Measurements from ENCODE around the gene TMEM167A. TPM values are rescaled to one million over a fixed set of nuclear protein-coding genes. Genes with fewer than 3 reads are reported as not detected.

Gene TMEM167A, protein sequence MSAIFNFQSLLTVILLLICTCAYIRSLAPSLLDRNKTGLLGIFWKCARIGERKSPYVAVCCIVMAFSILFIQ
- total RNA-seq, result 71.7 and 76.2 TPM in 2 replicates

DNA sequence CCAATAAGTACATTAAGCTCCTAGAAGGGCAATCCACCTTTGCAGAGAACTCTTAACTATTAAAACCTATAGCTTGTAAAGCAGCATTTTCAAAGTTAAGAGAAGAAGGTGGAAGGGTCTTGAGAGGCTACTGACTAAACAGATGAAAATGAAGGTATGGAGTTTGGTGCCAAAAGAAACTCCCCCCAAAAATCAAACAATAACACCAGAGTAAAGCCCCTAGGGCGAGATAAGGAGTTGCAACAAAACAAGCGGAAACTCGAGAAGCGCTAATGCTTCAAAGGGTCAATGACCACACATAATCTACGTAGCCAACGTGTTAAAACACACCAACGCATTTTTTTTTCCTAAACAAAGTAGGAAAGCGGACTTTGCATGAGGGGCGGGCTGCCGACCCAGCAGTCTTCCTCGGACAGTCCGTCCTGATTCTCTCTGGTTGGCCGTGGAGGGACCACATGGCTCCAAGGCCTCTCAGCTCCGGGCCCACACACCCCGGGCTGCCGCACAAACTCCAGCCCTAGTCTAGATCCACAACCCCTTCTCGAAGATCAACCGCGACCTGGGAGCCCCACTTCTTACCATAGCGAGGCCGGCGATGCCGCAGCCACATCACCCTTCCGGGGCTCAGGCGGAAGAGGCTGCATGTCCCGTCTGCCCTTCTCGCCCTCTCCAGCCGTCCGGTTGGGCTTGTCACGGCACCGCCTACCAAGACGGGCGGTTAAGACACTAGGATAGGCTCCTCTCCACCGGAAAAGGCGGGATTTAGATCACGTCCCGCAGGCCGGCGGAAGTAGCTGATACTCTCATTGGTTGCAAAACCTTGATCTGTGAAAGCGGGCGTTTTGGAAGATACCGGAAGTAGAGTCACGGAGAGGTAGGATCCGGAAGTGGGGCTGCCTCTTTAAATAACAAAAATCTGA lies at the start of gene TMEM167A, which contains the start of gene XRCC4:
TSS of gene TMEM167A (minus strand) at position 653 of the 920 bp plus-strand sequence. CDS start at position 582, 71 bp downstream.
TSS of gene XRCC4 (plus strand) at position 806 of the 920 bp plus-strand sequence. CDS start 27,373 bp downstream, outside the sequence.

Other genes with a start within 250 kb of the TMEM167A start
- gene XRCC4, start 153 bp upstream of the TMEM167A start, total RNA-seq, result 64.4 and 83.2 TPM in 2 replicates

Data from aortic smooth muscle cell (primary cell).